Adrenal gland (tissue), 12 donors: ENCODE data around the gene NRXN3. TPM values are rescaled to one million over a fixed set of nuclear protein-coding genes. Genes with fewer than 3 reads are reported as not detected.

ENCODE experiments used
- DNase-seq, 7 donors: peaks; one replicate each; pipeline ENCODE4 v3.0.0-alpha.2; 2019 to 2020
- H3K27ac ChIP-seq, 5 donors: fragments of 200-600 bp; sonication (generic) in 4 of 5; 1 replicate in 3 of 5; 2 replicates in 2 of 5; pipeline versions ENCODE4 v1.5.1 to v1.8.0; 2016 to 2020; ENCODE audit warnings: mild to moderate bottlenecking in 1 of 5
- H3K27me3 ChIP-seq: fragments of 200-600 bp; 2 replicates; pipeline ENCODE4 v1.8.0; 2021
- H3K36me3 ChIP-seq, 2 donors: fragments of 200-600 bp; replicated peaks in 1 of 2; 1 replicate in 1 of 2; 2 replicates in 1 of 2; pipeline versions ENCODE4 v1.5.1 to v1.8.0; 2018 to 2022
- H3K4me1 ChIP-seq, 2 donors: fragments of 200-600 bp; replicated peaks in 1 of 2; 1 replicate in 1 of 2; 2 replicates in 1 of 2; pipeline versions ENCODE4 v1.5.1 to v1.8.0; 2018 to 2021
- H3K4me3 ChIP-seq, 4 donors: fragments of 200-600 bp; sonication (generic) in 3 of 4; one replicate each; pipeline ENCODE4 v1.5.1; 2016 to 2018
- H3K9me3 ChIP-seq, 3 donors: fragments of 200-600 bp; sonication (generic) in 1 of 3; replicated peaks in 1 of 3; 1 replicate in 2 of 3; 2 replicates in 1 of 3; pipeline versions ENCODE4 v1.5.1 to v1.8.0; 2016 to 2021
- POLR2A ChIP-seq, 2 donors: fragments of 450-650 bp; IDR thresholded peaks; one replicate each; pipeline ENCODE4 v1.6.1; 2017; ENCODE audit warnings: antibody characterized with exemption in 2 of 2, mild to moderate bottlenecking in 2 of 2, moderate library complexity in 1 of 2
- WGBS, 4 donors: extraction: QIAGEN DNeasy Blood & Tissue Kit in 2 of 4; methylation state at CpG; one replicate each; pipeline versions ENCODE4 v1.1.5 to v1.1.7; 2013 to 2017; 5-methylcytosine and 5-hydroxymethylcytosine counted together
- intact Hi-C, 2 donors: fragments of 100-400 bp; cut with DNase I; formaldehyde crosslinking; loops; one replicate each; pipeline versions ENCODE4 v1.14.1 to v1.15.0; 2022 to 2023
- polyA plus RNA-seq, 3 donors: library from polyadenylated mRNA; stranded (reverse); fragments of 200-250 nt in 2 of 3; fragments of 350-450 nt in 1 of 3; fragmentation: Illumina TruSeq in 1 of 3; extraction: RNeasy Lipid Tissue Mini Kit (QIAGEN cat#74804) in 1 of 3; gene quantifications; one replicate each; pipeline ENCODE4 v1.2.3, GENCODE V29; 2013 to 2014
- total RNA-seq, 9 donors: library from RNA; depleted of rRNA in 4 of 9; stranded (reverse); fragments of >200 nt in 4 of 9; fragments of 120-200 nt in 1 of 9; fragmentation: NEBNext Ultra II Directional in 1 of 9; extraction: Animal tissue kit (Norgen Biotek cat#: 25700) in 1 of 9; gene quantifications; one replicate each; pipeline versions ENCODE4 v1.1.0 to v1.2.4, GENCODE V29; 2013 to 2023
- TF ChIP-seq, protein P1 (sequence below), 6 experiments: fragments of 450-650 bp in 4 of 6; fragments of 200-600 bp in 2 of 6; sonication (generic) in 1 of 6; IDR thresholded peaks; 1 replicate in 5 of 6; 2 replicates in 1 of 6; pipeline versions ENCODE4 v1.5.1 to v1.8.0; 2016 to 2021; ENCODE audit warnings: antibody characterized with exemption in 6 of 6, mild to moderate bottlenecking in 2 of 6, moderate library complexity in 1 of 6
- donor health status: healthy with polysubstance abuse.
- donor health status: Bipolar disorder and iron deficiency.
- donor health status: DM: yes; HTN: yes; CAD: no.
- donor health status: DM: no; HTN: no; CAD: no.
- donor health status: DM: no; HTN: no; CAD: no.
- donor health status: DM: yes; HTN: yes; CAD: no.

NRXN3 gene
- total and polyA plus RNA-seq, 12 donors: 0.09 to 8.5 (median 1.6) TPM

DNA sequence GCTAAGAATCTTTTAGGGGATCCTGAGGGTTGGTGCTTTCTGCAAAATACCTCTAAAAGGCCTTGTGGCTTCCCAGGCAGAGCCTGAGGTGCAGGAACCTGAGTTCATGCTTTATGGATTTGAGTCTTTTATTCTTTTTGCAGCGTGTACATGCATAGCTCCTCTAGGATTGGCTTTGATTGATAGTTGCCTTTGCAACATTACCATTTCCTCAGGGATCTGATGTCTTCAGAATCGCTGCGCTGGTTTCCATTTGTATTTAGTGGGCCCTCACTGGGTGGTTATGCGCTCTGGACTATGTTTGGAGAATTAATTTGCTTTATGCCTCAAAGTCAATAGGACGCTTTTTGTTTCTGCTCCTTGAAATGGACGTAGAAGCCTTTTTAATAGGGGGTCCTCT is 16.1 kb downstream of the NRXN3 start:
- no peak for TF ChIP-seq POLR2A (IDR thresholded peaks at IDR 0.05)
- TF ChIP-seq, protein P1, sequence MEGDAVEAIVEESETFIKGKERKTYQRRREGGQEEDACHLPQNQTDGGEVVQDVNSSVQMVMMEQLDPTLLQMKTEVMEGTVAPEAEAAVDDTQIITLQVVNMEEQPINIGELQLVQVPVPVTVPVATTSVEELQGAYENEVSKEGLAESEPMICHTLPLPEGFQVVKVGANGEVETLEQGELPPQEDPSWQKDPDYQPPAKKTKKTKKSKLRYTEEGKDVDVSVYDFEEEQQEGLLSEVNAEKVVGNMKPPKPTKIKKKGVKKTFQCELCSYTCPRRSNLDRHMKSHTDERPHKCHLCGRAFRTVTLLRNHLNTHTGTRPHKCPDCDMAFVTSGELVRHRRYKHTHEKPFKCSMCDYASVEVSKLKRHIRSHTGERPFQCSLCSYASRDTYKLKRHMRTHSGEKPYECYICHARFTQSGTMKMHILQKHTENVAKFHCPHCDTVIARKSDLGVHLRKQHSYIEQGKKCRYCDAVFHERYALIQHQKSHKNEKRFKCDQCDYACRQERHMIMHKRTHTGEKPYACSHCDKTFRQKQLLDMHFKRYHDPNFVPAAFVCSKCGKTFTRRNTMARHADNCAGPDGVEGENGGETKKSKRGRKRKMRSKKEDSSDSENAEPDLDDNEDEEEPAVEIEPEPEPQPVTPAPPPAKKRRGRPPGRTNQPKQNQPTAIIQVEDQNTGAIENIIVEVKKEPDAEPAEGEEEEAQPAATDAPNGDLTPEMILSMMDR (IDR thresholded peaks at IDR 0.05): no peak
- no peaks in the 10 kb centered on the region for H3K27me3 ChIP-seq
- no peaks in the 10 kb centered on the region for H3K9me3 ChIP-seq
- intact Hi-C loops: no loop called here
- no peak overlapping the region for H3K4me3 ChIP-seq
- WGBS, 4 donors: 75 to 78% (median 77%) methylated on average over 6 of the region's 6 CpGs
- H3K36me3 ChIP-seq: no peaks in the 10 kb centered on the region
- H3K27ac ChIP-seq: no peak overlapping the region
- no peaks in the 10 kb centered on the region for H3K4me1 ChIP-seq
- DNase-seq: no peak

DNA sequence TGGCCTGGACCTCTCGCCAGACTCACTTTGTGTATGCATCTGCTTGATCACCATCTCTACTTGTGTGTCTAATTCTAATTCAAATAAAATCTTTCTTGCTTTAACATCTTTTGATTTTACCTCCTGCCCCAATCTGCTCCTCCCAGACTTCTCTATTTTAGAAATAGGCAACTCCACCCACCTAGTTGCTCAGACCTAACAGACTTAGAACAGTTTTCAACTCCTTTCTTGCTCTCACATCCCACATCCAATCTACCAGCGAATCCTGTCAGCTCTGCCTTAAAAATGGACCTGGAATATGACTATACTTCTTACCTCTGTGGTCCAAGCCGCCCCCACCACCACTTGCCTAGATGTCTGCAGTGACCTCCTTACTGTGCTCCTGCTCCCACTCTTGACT is 18.7 kb downstream of the NRXN3 start:
- intact Hi-C loops: no loop called here
- Histone ChIP-seq H3K27me3 (no peaks in the 10 kb centered on the region), H3K4me1 (no peaks in the 10 kb centered on the region), H3K4me3 (no peak overlapping the region), H3K27ac (no peak overlapping the region), H3K9me3 (no peaks in the 10 kb centered on the region), H3K36me3 (no peaks in the 10 kb centered on the region)
- no peak for DNase-seq
- 77 to 82% (median 79%) methylated on average over 3 of the region's 3 CpGs for WGBS, 4 donors
- TF ChIP-seq, protein P1 (IDR thresholded peaks at IDR 0.05): no peak
- TF ChIP-seq POLR2A (IDR thresholded peaks at IDR 0.05): no peak

DNA sequence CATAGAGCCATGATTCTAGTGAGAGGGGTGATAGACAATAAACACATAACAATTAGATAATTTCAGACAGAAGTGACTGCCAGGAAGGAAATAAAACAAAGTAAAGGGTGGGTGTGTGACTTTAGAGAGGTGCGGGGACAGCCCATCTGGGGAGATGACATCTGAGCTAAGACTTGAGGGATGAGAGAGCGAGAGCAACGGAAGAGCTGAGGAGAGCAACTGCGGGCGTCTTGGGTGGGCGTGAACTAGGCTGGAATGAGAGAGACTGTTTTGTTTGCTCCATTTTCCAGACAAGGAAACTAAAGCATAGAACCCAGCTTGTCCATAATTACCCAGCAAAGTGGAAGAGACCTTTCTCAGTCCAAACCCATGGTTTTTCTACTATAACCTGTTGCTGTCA is 25.3 kb downstream of the NRXN3 start:
- Histone ChIP-seq H3K9me3 (no peaks in the 10 kb centered on the region), H3K4me1 (no peaks in the 10 kb centered on the region), H3K27ac (no peak overlapping the region), H3K27me3 (no peaks in the 10 kb centered on the region), H3K36me3 (no peaks in the 10 kb centered on the region), H3K4me3 (no peak overlapping the region)
- TF ChIP-seq, protein P1 (IDR thresholded peaks at IDR 0.05): no peak
- no peak for TF ChIP-seq POLR2A (IDR thresholded peaks at IDR 0.05)
- DNase-seq: no peak
- WGBS, 4 donors: 82 to 92% (median 88%) methylated on average over 6 of the region's 6 CpGs
- intact Hi-C loops: no loop called here

DNA sequence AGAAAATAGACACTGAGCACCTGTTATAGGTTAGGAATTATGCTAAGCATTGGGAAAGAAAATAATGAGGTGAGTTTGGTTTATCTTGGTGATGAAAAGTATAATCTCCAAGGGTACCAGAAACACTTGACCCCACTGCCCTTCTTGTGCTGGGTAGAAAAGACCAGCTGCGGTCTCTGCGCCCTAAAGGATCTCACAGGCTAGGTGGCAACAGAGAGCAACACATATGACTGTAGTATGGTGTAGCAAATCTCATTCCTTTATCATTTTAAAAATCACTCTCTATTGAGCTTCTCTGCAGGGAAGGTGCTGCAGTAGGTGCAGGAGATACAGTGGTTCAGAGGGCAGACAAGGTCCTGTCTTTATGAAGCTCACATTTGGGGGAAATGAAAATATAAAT is 26.1 kb downstream of the NRXN3 start:
- intact Hi-C loops: no loop called here
- TF ChIP-seq, protein P1 (IDR thresholded peaks at IDR 0.05): no peak
- TF ChIP-seq POLR2A (IDR thresholded peaks at IDR 0.05): no peak

More for the DNA sequence above, 26.1 kb downstream of the NRXN3 start:
- no peak for DNase-seq
- no peaks in the 10 kb centered on the region for H3K4me1 ChIP-seq
- H3K36me3 ChIP-seq: no peaks in the 10 kb centered on the region
- no peaks in the 10 kb centered on the region for H3K9me3 ChIP-seq
- no peak overlapping the region for H3K4me3 ChIP-seq
- H3K27me3 ChIP-seq: no peaks in the 10 kb centered on the region
- no peak overlapping the region for H3K27ac ChIP-seq
- WGBS, 4 donors: 75 to 94% (median 87%) methylated on average over 2 of the region's 2 CpGs
